H1 (cell line): ENCODE data around the gene CLEC14A.

Experiments
- CREB1 ChIP-seq: IDR thresholded peaks from 2 replicates; pipeline ENCODE4 v1.6.1; 2012; ENCODE audit warnings: inconsistent platforms
- POLR2A ChIP-seq, 2 experiments: IDR thresholded peaks; 1 replicate in 1 of 2; 2 replicates in 1 of 2; pipeline ENCODE4 v1.6.1; 2011; ENCODE audit warnings: low read depth in 2 of 2, low read length in 2 of 2, mild to moderate bottlenecking in 2 of 2; ENCODE audit errors: control extremely low read depth in 1 of 2
- SP1 ChIP-seq: IDR thresholded peaks from 2 replicates; pipeline ENCODE4 v1.6.1; 2011; ENCODE audit warnings: low read depth, low read length
- TBP ChIP-seq: IDR thresholded peaks from 2 replicates; pipeline ENCODE4 v1.6.1; 2011; ENCODE audit warnings: low read depth, low read length, improper control_type of control experiment
- TF ChIP-seq, protein P1 (sequence below), 3 experiments: IDR thresholded peaks; 1 replicate in 2 of 3; 2 replicates in 1 of 3; pipeline versions ENCODE4 v1.5.1 to v1.6.1; 2011; ENCODE audit warnings: low read length in 3 of 3, mild to moderate bottlenecking in 3 of 3, inconsistent platforms in 2 of 3, low read depth in 1 of 3, moderate library complexity in 1 of 3; ENCODE audit not compliant: insufficient read depth in 1 of 3; ENCODE audit errors: control extremely low read depth in 1 of 3

- TF ChIP-seq SP1 (no peak), POLR2A (IDR thresholded peaks at IDR 0.05; ENCODE audit: control extremely low read depth in 1 of 2, low read depth in 2 of 2, low read length in 2 of 2) (no peak), CREB1 (no peak), TBP (no peak)
- TF ChIP-seq, protein P1, sequence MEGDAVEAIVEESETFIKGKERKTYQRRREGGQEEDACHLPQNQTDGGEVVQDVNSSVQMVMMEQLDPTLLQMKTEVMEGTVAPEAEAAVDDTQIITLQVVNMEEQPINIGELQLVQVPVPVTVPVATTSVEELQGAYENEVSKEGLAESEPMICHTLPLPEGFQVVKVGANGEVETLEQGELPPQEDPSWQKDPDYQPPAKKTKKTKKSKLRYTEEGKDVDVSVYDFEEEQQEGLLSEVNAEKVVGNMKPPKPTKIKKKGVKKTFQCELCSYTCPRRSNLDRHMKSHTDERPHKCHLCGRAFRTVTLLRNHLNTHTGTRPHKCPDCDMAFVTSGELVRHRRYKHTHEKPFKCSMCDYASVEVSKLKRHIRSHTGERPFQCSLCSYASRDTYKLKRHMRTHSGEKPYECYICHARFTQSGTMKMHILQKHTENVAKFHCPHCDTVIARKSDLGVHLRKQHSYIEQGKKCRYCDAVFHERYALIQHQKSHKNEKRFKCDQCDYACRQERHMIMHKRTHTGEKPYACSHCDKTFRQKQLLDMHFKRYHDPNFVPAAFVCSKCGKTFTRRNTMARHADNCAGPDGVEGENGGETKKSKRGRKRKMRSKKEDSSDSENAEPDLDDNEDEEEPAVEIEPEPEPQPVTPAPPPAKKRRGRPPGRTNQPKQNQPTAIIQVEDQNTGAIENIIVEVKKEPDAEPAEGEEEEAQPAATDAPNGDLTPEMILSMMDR (IDR thresholded peaks at IDR 0.05; ENCODE audit: control extremely low read depth in 1 of 3, insufficient read depth in 1 of 3, low read depth in 1 of 3, low read length in 3 of 3), result no peak
Measured at GRCh38 chr14:38261620-38262019, 5.7 kb upstream of the CLEC14A start.
